HEK293T (cell line): ENCODE data around the gene TAOK1.

Experiments
- CTCF ChIA-PET: fragments of 350-600 bp; formaldehyde crosslinking; extraction: SDS; loops from one replicate; lab custom pipeline; 2021; ENCODE audit warnings: antibody characterized with exemption, inconsistent platforms; lab: Yijun Ruan, JAX
- POLR2A ChIA-PET: fragments of 350-600 bp; formaldehyde crosslinking; extraction: SDS; loops from one replicate; lab custom pipeline; 2020; ENCODE audit warnings: antibody characterized with exemption, inconsistent platforms; lab: Yijun Ruan, JAX
- DNase-seq: peaks from one replicate; pipeline ENCODE4 v3.0.0; 2012; ENCODE audit warnings: mixed read lengths; ENCODE audit errors: extremely low spot score
- ARNT ChIP-seq: fragments of 450-650 bp; IDR thresholded peaks from 2 replicates; pipeline ENCODE4 v1.6.1; 2017; ENCODE audit warnings: mild to moderate bottlenecking
- BHLHE40 ChIP-seq: fragments of 450-650 bp; IDR thresholded peaks from 2 replicates; pipeline ENCODE4 v1.6.1; 2016; ENCODE audit warnings: mild to moderate bottlenecking, moderate library complexity, borderline replicate concordance
- CTBP1 ChIP-seq: fragments of 450-650 bp; IDR thresholded peaks from 2 replicates; pipeline ENCODE4 v1.6.1; 2016; ENCODE audit warnings: borderline replicate concordance
- ELF4 ChIP-seq: fragments of 450-650 bp; IDR thresholded peaks from 2 replicates; pipeline ENCODE4 v1.6.1; 2017; ENCODE audit warnings: antibody characterized with exemption
- FOXA1 ChIP-seq: fragments of 450-650 bp; IDR thresholded peaks from 2 replicates; pipeline ENCODE4 v1.6.1; 2016; ENCODE audit warnings: mild to moderate bottlenecking
- FOXK2 ChIP-seq: fragments of 450-650 bp; IDR thresholded peaks from 2 replicates; pipeline ENCODE4 v1.6.1; 2016; ENCODE audit warnings: mild to moderate bottlenecking
- FOXM1 ChIP-seq: fragments of 450-650 bp; IDR thresholded peaks from 2 replicates; pipeline ENCODE4 v1.6.1; 2017; ENCODE audit warnings: mild to moderate bottlenecking, borderline replicate concordance
- HDGF ChIP-seq: fragments of 450-650 bp; IDR thresholded peaks from 2 replicates; pipeline ENCODE4 v1.6.1; 2017; ENCODE audit warnings: antibody characterized with exemption, borderline replicate concordance
- L3MBTL2 ChIP-seq: fragments of 450-650 bp; conservative IDR thresholded peaks from 2 replicates; pipeline ENCODE4 v1.6.1; 2016; ENCODE audit warnings: mild to moderate bottlenecking
- LEF1 ChIP-seq: fragments of 450-650 bp; IDR thresholded peaks from 2 replicates; pipeline ENCODE4 v1.6.1; 2017; ENCODE audit warnings: mild to moderate bottlenecking, borderline replicate concordance
- NFRKB ChIP-seq: fragments of 450-650 bp; IDR thresholded peaks from 2 replicates; pipeline ENCODE4 v1.6.1; 2016; ENCODE audit warnings: mild to moderate bottlenecking, moderate library complexity
- SP1 ChIP-seq: fragments of 450-650 bp; IDR thresholded peaks from 2 replicates; pipeline ENCODE4 v1.6.1; 2017
- SUZ12 ChIP-seq: fragments of 450-650 bp; IDR thresholded peaks from 2 replicates; pipeline ENCODE4 v1.6.1; 2016; ENCODE audit warnings: mild to moderate bottlenecking
- TARDBP ChIP-seq: fragments of 450-650 bp; IDR thresholded peaks from 2 replicates; pipeline ENCODE4 v1.6.1; 2016
- ZNF384 ChIP-seq: fragments of 450-650 bp; IDR thresholded peaks from 2 replicates; pipeline ENCODE4 v1.6.1; 2016
- TF ChIP-seq, protein P1 (sequence below): fragments of 450-650 bp; IDR thresholded peaks from 2 replicates; pipeline ENCODE4 v1.6.1; 2016

The TAOK1 gene

DNA sequence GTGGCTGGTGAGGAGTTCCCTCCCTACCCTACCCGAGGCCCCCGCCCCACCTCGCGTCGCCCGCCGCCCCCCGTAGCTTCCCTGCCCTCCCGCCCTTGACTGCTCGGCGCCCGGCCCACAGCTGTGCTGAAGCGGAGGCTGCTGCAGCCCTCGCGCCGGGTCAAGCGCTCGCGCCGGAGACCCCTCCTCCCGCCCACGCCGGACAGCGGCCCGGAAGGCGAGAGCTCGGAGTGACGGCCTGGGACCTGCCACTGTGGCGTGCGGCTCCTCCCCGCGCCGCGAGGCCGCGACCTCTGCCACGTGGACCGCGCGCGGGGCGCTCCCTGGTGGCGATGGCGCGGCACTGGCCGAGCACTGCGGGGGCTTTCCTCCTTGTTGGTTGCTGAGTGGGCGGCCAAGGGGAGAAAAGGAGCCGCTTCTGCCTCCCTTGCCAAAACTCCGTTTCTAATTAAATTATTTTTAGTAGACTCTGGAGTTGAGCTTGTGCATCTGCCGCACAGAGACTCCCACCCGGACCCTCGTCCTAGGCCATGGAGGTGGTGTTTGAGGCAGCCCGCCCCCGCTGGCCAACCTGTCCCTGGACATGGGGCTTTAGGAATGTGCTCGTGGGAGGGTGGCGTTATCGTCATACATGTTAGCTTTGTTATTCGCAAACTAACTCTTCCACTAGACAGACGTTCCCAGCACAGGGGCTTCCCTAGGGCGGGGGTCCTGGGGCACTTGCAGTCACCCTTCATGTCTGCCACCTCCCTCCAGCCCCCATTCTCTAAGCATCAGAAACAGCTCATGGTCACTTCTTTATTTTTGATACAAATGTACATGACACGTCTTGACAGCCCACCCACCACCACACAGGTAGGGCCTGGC, 182.8 kb downstream of the TAOK1 start:
- no peak for DNase-seq
- POLR2A ChIA-PET, result interaction anchor here (1.1 kb wide), 1 partner anchor 19 kb away, joined by 3 read pairs; no protein-coding TSS in a partner anchor
- TF ChIP-seq HDGF (no peak), FOXK2 (no peak)
- CTCF ChIA-PET, result interaction anchor here (2.1 kb wide), 1 partner anchor 20 kb away, joined by 7 read pairs; the partner anchor contains the start of gene ANKRD13B

DNA sequence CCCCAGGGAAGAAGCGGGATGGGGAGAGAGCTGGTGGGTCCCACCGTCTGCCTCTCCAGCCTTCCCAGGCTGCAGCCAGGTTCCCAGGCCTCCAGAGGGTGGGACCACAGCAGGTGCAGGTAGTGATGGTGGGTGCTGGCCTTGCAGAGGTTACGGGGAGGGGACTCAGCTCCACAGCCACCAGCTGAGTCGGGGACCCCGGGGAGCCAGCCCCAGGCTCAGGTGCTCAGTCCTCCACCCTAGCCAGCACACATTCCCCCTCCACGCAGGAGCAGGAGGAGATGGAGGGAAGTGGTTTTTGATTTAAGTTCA, 183.4 kb downstream of the TAOK1 start:
- POLR2A ChIA-PET, result interaction anchor here (1.1 kb wide), 1 partner anchor 19 kb away, joined by 3 read pairs; no protein-coding TSS in a partner anchor
- TF ChIP-seq CTBP1 (no peak), NFRKB (no peak)
- CTCF ChIA-PET, result interaction anchor here (2.1 kb wide), 1 partner anchor 19 kb away, joined by 7 read pairs; the partner anchor contains the start of gene ANKRD13B
- no peak for DNase-seq

DNA sequence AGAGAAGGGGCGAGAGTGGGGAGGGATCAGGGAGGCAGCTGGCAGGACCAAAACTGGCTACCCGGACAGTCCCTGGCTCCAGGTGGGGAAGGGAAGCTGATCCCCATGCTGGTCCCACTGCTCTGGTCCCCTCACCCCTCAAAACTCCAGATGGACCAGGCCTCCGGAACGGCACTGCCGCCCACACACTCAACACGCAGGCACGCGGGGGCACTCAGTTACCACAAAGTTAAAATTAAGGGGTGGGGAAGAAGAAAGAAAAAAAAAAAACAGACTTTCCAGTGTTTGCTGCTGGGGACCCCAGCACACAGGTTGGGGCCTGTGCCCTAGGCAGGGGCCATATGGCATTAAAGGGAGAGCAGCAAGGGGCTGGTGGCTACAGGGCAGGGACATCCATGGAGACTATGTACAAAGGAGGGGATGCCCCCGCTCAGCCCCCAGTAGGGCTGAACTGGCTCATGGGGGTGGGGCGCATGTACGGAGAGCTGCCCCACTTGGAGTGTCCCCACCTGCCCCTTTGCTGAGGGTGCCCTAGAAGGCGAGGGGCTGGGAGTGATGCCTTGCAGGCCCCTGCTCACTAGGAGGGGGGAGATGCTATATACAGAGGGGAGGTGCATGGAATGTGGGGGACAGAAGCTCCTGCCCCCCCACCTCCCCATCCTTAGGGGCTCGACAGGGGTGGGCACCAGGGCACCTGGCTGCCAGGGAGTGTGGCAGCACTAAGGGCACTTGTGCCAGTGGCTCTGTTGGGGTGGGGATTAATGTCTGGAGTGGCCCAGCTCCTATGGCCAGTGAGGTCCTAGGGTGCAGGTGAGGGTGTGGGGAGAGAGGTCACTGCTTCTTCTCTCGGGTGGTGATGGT, 183.9 kb downstream of the TAOK1 start:
- CTCF ChIA-PET, result interaction anchor here (2.1 kb wide), 1 partner anchor 18 kb away, joined by 7 read pairs; the partner anchor contains the start of gene ANKRD13B
- POLR2A ChIA-PET, result interaction anchor here (1.1 to 1.2 kb wide), 2 partner anchors 9 to 18 kb away, joined by 3 read pairs; no protein-coding TSS in a partner anchor
- no peak for TF ChIP-seq CTBP1
- TF ChIP-seq SP1, result no peak
- no peak for TF ChIP-seq FOXA1
- TF ChIP-seq FOXM1, result no peak
- TF ChIP-seq, protein P1, sequence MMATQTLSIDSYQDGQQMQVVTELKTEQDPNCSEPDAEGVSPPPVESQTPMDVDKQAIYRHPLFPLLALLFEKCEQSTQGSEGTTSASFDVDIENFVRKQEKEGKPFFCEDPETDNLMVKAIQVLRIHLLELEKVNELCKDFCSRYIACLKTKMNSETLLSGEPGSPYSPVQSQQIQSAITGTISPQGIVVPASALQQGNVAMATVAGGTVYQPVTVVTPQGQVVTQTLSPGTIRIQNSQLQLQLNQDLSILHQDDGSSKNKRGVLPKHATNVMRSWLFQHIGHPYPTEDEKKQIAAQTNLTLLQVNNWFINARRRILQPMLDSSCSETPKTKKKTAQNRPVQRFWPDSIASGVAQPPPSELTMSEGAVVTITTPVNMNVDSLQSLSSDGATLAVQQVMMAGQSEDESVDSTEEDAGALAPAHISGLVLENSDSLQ, result no peak
- no peak for TF ChIP-seq LEF1
- no peak for TF ChIP-seq ZNF384
- TF ChIP-seq L3MBTL2, result no peak
- no peak for TF ChIP-seq ARNT
- no peak for TF ChIP-seq TARDBP
- no peak for TF ChIP-seq BHLHE40
- no peak for TF ChIP-seq SUZ12
- no peak for TF ChIP-seq ELF4
- TF ChIP-seq HDGF, result no peak
- TF ChIP-seq FOXK2, result no peak
- TF ChIP-seq NFRKB, result no peak
- DNase-seq, result no peak

DNA sequence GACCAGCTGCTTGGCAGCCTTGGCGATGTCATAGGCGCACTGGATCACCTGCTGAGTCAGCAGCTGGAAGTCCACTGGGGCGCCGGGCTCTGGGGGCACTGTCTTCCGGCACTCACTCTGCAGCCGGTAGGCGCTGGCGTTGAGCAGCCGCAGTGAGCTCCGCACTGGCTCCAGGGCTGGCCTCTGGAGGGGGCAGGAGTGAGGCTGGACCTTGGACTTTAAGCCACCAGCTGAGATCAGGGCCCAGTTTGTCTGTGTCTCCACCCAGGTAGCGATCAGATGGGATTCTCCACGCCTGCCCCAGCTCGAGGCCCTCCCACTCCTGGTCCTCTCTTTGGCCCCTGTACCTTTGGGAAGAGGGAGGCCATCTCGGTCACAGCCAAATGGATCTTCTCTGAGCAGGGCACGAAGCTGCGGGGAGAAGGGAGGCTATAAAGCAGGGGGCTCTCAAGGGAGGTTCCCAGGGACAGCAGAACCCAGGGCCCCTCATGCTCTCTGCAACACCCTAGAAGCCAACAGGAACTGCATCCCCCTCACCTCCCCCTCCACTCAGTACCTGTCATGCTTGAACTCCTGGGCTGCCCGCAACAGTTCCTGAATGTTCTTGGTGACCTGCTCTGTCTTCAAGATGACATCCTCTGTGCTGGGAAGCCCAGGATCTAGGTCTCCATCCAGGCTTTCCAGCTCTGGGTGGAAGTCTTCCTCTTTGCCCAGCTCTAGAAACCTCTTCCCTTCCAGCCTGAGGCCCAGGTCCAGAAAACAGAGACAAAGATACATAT, 184.8 kb downstream of the TAOK1 start:
- CTCF ChIA-PET, result interaction anchor here (0.5 to 2.1 kb wide), 2 partner anchors 15 to 18 kb away, joined by 5 to 7 read pairs; partner anchors contain the start of gene ANKRD13B
- POLR2A ChIA-PET, result interaction anchor here (0.8 to 1.2 kb wide), 2 partner anchors 10 to 506 kb away, joined by 3 read pairs; no protein-coding TSS in a partner anchor
- no peak for DNase-seq
- TF ChIP-seq ZNF384 (no peak), ELF4 (no peak), HDGF (no peak), SP1 (no peak), TARDBP (no peak), FOXA1 (no peak), FOXM1 (no peak), FOXK2 (no peak)
- TF ChIP-seq, protein P1, result no peak

DNA sequence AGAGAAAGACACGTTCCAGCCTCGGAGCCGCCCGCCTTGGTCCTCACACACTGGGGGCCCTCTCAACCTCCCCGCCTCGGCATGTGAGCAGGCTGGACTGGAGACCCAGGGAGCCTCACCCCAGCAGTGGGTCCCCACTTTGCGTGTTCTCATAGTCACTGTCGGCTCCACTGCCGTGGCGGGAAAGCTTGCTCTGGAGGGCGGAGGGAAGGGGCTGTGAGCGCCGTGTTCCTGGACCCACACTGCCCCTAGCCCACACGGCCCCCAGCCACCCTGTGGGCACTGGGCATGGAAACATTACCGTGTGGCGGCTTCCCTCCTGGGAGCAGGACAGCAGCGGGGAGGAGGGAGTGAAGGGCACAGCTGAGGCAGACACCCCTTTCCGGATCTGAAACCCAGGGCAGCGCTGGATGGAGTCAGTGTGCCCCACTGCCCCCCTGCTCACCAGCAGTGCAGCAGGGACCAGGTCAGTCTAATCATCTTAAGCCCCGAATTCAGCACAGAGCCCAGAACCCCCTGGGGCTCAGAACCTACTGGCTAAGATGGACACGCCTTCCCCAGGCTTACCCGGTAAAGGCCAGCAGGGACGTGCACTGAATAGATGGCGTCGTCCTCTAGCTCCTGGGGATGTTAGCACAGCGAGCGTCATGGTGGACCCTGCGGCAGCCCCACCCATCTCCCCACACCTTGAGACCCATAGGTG, 185.5 kb downstream of the TAOK1 start:
- CTCF ChIA-PET, result interaction anchor here (0.5 to 1.9 kb wide), 3 partner anchors 9 to 15 kb away, joined by 4 to 5 read pairs (median 5); partner anchors contain the start of gene ABHD15
- DNase-seq, result no peak
- POLR2A ChIA-PET, result interaction anchor here (0.8 to 1.5 kb wide), 2 partner anchors 15 to 505 kb away, joined by 3 to 6 read pairs; no protein-coding TSS in a partner anchor
- TF ChIP-seq, protein P1, result no peak
- TF ChIP-seq ARNT, result no peak
